ENCODE data around the gene ZNRF3.
"Not testable (repeated sequence)": the region's sequence is repeated elsewhere in the genome, so short reads cannot be mapped to it uniquely, and the experiment has no call there.

The ZNRF3 gene

GRCh38 chr22:29037340-29037932 lies 154.1 kb downstream of the ZNRF3 start:
- DNase-seq (ENCODE audit: low read depth): no peak

GRCh38 chr22:29039148-29039547 lies 155.8 kb downstream of the ZNRF3 start:
- DNase-seq (ENCODE audit: low read depth): no peak

GRCh38 chr22:29039684-29040083 lies 156.3 kb downstream of the ZNRF3 start:
- DNase-seq (ENCODE audit: low read depth): not testable (repeated sequence)

- DNase-seq (ENCODE audit: low read depth): peak; percentile 50
Measured at GRCh38 chr22:29040385-29041275, 157.3 kb downstream of the ZNRF3 start.

GRCh38 chr22:29041408-29041807 lies 158.0 kb downstream of the ZNRF3 start:
- no peak for DNase-seq (ENCODE audit: low read depth)

GRCh38 chr22:29043906-29044575 lies 160.7 kb downstream of the ZNRF3 start:
- no peak for DNase-seq (ENCODE audit: low read depth)

- DNase-seq (ENCODE audit: low read depth): no peak
Measured at GRCh38 chr22:29044657-29045176, 161.3 kb downstream of the ZNRF3 start.

- DNase-seq (ENCODE audit: low read depth): no peak
Measured at GRCh38 chr22:29048822-29049654, 165.7 kb downstream of the ZNRF3 start.

GRCh38 chr22:29049655-29050263 lies 166.4 kb downstream of the ZNRF3 start:
- no peak for DNase-seq (ENCODE audit: low read depth)

GRCh38 chr22:29050457-29050856 lies 167.1 kb downstream of the ZNRF3 start:
- no peak for DNase-seq (ENCODE audit: low read depth)

GRCh38 chr22:29053048-29053702 lies 169.8 kb downstream of the ZNRF3 start:
- DNase-seq (ENCODE audit: low read depth): no peak

- no peak for DNase-seq (ENCODE audit: low read depth)
Measured at GRCh38 chr22:29054251-29054767, 170.9 kb downstream of the ZNRF3 start.

- DNase-seq (ENCODE audit: low read depth): no peak
Measured at GRCh38 chr22:29055192-29055830, 171.9 kb downstream of the ZNRF3 start.

GRCh38 chr22:29056472-29056871 lies 173.1 kb downstream of the ZNRF3 start:
- DNase-seq (ENCODE audit: low read depth): no peak

- no peak for DNase-seq (ENCODE audit: low read depth)
Measured at GRCh38 chr22:29060251-29060869, 177.0 kb downstream of the ZNRF3 start.

- no peak for DNase-seq (ENCODE audit: low read depth)
Measured at GRCh38 chr22:29060931-29061330, 177.6 kb downstream of the ZNRF3 start.

GRCh38 chr22:29061773-29062172 lies 178.4 kb downstream of the ZNRF3 start, which contains the start of gene C22orf31:
Gene C22orf31, minus strand, starts transcription at chr22:29061831. Its CDS starts 39 bp downstream, at chr22:29061792.
- no peak for DNase-seq (ENCODE audit: low read depth)

GRCh38 chr22:29062286-29062821 lies 179.0 kb downstream of the ZNRF3 start:
- DNase-seq (ENCODE audit: low read depth): no peak
